Prostate gland (tissue), 2 donors: ENCODE results near the gene CLECL1.

Experiments
- CTCF ChIP-seq, 4 experiments: fragments of 200-600 bp in 2 of 4; fragments of 450-650 bp in 2 of 4; sonication (generic) in 2 of 4; IDR thresholded peaks; 1 replicate in 3 of 4; 2 replicates in 1 of 4; pipeline ENCODE4 v1.5.1; 2016 to 2019; ENCODE audit warnings: antibody characterized with exemption in 4 of 4, mild to moderate bottlenecking in 2 of 4, moderate library complexity in 2 of 4
- POLR2A ChIP-seq: fragments of 450-650 bp; IDR thresholded peaks from one replicate; pipeline ENCODE4 v1.6.1; 2016; ENCODE audit warnings: antibody characterized with exemption, mild to moderate bottlenecking

DNA sequence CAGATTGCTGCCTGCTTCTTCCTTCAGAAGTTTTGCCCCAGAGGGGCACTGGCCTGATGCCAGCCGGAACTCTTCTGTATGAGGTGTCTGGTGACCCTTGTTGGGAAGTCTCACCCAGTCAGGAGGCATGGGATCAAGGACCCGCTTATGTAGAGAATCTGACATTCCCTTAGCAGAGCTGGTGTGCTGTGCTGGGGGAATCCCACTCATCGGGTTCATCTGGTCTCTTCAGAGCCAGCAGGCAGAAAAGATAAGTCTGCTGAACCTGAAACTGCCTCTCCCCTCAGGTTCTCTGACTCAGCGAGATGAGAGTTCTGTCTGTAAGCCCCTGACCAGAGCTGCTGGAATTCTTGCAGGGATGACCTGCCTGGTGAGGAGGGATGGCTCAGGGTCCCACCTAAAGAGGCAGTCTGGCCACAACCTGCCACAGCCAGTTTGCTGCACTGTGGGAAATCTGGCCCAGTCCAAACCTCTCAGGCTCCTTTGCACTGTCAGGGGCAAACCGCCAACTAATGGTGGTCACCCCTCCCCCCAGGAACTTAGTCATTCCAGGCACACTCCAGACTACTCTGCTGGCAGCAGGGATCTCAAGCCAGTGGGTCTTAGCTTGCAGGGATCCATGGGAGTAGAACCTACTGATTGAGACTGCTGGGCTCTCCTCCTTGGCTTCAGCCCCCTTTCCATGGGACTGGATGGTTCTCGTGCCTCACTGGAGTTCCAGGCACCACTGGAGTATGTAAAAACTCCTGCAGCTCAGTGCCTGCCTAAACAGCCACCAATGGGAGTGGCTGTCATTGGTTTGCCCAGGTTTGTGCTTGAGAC lies 59.3 kb downstream of the CLECL1 start:
- TF ChIP-seq POLR2A, result no peak
- TF ChIP-seq CTCF (IDR thresholded peaks at IDR 0.05), result no peak
